Measurements from ENCODE around the gene TMEM184A.

Gene TMEM184A

DNA sequence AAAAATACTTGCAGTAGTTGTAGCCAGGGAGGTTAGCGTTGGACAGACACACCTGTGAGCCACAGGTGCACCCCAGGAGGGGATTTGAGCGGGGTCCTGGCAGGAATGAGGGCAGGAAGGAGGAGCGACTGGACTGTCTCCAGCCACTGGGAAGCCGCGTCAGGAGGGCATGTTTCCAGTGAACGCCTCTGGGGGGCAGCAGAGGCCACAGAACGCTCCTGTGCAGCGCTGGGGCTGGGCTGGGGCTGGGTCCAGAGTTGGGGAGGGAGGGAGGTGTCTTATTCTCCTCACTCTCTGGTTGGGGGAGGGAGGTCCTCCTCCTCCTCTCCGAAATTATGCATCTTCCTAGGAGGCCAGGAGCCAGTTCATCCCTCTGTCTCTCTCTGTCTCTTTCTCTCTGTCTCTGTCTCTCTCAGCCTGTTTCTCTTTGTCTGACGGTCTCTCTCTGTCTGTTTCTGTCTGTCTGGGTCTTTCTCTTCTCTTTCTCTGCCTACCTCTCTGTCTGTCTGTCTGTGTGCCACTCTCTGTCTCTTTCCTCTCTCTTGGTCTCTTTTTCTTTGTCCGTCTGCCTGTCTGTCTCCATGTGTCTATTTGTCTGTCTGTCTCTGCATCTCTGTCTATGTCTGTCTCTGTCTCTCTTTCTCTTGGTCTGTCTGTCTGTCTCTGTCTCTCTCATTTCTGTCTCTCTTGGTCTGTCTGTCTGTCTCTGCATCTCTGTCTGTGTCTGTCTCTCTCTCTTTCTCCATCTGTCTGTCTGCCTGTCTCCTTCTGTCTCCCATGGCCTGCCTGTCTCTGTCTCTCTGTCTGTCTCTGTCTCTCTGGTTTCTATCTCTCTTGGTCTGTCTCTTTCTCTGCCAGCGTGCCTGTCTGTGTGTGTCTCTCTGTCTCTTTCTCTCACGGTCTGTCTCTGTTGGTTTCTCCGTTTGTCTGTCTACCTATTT lies 23.7 kb upstream of the TMEM184A start:
- Histone ChIP-seq H3K4me2 (ENCODE audit: low read length) (peak overlapping the region; percentile 48), H3K9ac (ENCODE audit: low read length) (no peak overlapping the region)

DNA sequence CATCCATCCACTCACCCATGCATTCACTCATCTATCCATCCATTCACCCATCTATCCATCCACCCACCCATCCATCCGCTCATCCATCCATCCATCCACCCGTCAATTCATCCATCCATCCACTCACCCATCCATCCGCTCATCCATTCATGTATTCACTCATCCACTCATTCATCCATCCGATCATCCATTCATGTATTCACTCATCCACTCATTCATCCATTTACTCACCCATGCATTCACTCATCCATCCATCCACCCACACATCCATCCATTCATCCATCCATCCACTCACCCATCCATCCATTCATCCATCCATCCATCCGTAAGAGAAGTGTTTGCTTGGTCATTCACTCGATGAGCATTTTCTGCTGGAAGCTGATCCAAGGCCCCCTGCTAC lies 22.5 kb upstream of the TMEM184A start:
- Histone ChIP-seq H4K20me1 (ENCODE audit: insufficient read depth, low read length) (no peaks in the 10 kb centered on the region), H2AFZ (ENCODE audit: low read depth, low read length) (no peak overlapping the region), H3K4me3 (ENCODE audit: low read length) (no peak overlapping the region), H3K9ac (ENCODE audit: low read length) (no peak overlapping the region), H3K4me1 (ENCODE audit: low read length) (peaks cover 3% of the 10 kb centered on the region; the same call in 1 of the 2 replicates), H3K27me3 (ENCODE audit: low read depth, low read length) (no peaks in the 10 kb centered on the region), H3K4me2 (ENCODE audit: low read length) (no peak overlapping the region), H3K27ac (ENCODE audit: low read length) (no peak overlapping the region), H3K79me2 (ENCODE audit: low read length) (no peaks in the 10 kb centered on the region), H3K36me3 (replicated peaks; ENCODE audit: low read depth, low read length) (no peaks in the 10 kb centered on the region), H3K9me3 (ENCODE audit: insufficient read depth, low read length) (no peaks in the 10 kb centered on the region)
- TF ChIP-seq EZH2phosphoT487 (IDR thresholded peaks at IDR 0.05; ENCODE audit: low read depth): no peak
- TF ChIP-seq, protein P1, sequence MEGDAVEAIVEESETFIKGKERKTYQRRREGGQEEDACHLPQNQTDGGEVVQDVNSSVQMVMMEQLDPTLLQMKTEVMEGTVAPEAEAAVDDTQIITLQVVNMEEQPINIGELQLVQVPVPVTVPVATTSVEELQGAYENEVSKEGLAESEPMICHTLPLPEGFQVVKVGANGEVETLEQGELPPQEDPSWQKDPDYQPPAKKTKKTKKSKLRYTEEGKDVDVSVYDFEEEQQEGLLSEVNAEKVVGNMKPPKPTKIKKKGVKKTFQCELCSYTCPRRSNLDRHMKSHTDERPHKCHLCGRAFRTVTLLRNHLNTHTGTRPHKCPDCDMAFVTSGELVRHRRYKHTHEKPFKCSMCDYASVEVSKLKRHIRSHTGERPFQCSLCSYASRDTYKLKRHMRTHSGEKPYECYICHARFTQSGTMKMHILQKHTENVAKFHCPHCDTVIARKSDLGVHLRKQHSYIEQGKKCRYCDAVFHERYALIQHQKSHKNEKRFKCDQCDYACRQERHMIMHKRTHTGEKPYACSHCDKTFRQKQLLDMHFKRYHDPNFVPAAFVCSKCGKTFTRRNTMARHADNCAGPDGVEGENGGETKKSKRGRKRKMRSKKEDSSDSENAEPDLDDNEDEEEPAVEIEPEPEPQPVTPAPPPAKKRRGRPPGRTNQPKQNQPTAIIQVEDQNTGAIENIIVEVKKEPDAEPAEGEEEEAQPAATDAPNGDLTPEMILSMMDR (IDR thresholded peaks at IDR 0.05; ENCODE audit: low read depth, low read length): no peak

More for the DNA sequence above, 23.7 kb upstream of the TMEM184A start:
- Histone ChIP-seq H3K27me3 (ENCODE audit: low read depth, low read length) (no peaks in the 10 kb centered on the region), H3K79me2 (ENCODE audit: low read length) (no peaks in the 10 kb centered on the region), H3K27ac (ENCODE audit: low read length) (no peak overlapping the region), H2AFZ (ENCODE audit: low read depth, low read length) (peak overlapping the region; percentile 52; the same call in 1 of the 2 replicates), H3K4me3 (ENCODE audit: low read length) (no peak overlapping the region), H3K4me1 (ENCODE audit: low read length) (peaks cover 3% of the 10 kb centered on the region; the same call in 1 of the 2 replicates), H3K36me3 (replicated peaks; ENCODE audit: low read depth, low read length) (no peaks in the 10 kb centered on the region), H3K9me3 (ENCODE audit: insufficient read depth, low read length) (no peaks in the 10 kb centered on the region), H4K20me1 (ENCODE audit: insufficient read depth, low read length) (no peaks in the 10 kb centered on the region)
- no peak for TF ChIP-seq EZH2phosphoT487 (IDR thresholded peaks at IDR 0.05; ENCODE audit: low read depth)
- TF ChIP-seq, protein P1 (IDR thresholded peaks at IDR 0.05; ENCODE audit: low read depth, low read length): peak; percentile 66

DNA sequence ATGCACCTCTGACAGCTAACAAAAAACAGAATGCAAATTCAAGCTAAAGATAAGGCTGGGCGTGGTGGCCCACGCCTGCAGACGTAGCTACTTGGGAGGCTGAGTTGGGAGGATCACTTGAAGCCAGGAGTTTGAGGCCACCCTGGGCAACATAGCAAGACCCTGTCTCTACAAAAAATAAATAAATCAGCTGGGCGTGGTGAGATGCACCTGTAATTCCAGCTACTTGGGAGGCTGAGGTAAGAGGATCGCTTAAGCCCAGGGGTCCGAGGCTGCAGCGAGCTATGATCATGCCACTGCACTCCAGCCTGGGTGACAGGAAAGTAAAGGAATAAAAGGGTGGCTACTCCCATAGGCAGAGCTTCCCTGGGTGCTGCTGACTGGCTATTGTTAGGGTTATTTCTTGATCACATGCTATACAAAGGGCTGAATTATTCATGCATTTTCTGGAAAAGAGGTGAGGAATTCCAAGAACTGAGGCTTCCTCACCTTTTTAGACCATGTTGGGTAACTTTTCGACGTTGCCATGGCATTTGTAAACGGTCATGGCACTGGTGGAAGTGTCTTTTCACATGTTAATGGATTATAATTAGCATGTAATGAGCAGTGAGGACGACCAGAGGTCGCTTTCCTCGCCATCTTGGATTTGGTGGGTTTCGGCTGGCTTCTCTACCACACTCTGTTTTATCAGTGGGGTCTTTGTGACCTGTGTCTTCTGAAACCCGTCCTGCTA lies 20.7 kb upstream of the TMEM184A start:
- Histone ChIP-seq H2AFZ (ENCODE audit: low read depth, low read length) (no peak overlapping the region), H3K27ac (ENCODE audit: low read length) (no peak overlapping the region), H3K79me2 (ENCODE audit: low read length) (no peaks in the 10 kb centered on the region), H3K9me3 (ENCODE audit: insufficient read depth, low read length) (no peaks in the 10 kb centered on the region), H3K36me3 (replicated peaks; ENCODE audit: low read depth, low read length) (no peaks in the 10 kb centered on the region), H3K4me3 (ENCODE audit: low read length) (no peak overlapping the region), H4K20me1 (ENCODE audit: insufficient read depth, low read length) (no peaks in the 10 kb centered on the region), H3K4me1 (ENCODE audit: low read length) (peaks cover 3% of the 10 kb centered on the region; the same call in 1 of the 2 replicates), H3K4me2 (ENCODE audit: low read length) (no peak overlapping the region), H3K9ac (ENCODE audit: low read length) (no peak overlapping the region), H3K27me3 (ENCODE audit: low read depth, low read length) (no peaks in the 10 kb centered on the region)
- no peak for TF ChIP-seq EZH2phosphoT487 (IDR thresholded peaks at IDR 0.05; ENCODE audit: low read depth)
- TF ChIP-seq, protein P1 (IDR thresholded peaks at IDR 0.05; ENCODE audit: low read depth, low read length): no peak

DNA sequence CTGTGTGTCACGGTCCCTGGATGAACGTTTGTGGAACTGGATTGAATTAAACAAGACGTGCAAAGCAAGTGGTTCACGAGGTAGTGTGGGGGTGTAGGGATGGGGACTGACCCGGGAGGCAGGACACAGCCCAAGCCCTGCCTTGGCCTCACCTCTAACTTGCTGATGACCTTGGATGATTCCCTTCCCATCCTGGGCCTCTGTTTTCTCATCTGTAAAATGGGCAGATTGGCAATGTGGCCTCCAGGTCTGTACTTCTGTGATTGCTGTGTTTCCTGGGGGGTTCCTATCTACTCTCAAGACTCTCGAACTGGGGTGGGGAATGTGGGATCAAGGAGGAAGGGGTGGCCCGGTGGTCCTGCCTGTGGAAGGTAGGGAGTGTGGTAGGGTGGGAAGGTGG lies 19.8 kb upstream of the TMEM184A start:
- no peak overlapping the region for H3K4me2 ChIP-seq (ENCODE audit: low read length)
- no peak overlapping the region for H2AFZ ChIP-seq (ENCODE audit: low read depth, low read length)
- no peak overlapping the region for H3K9ac ChIP-seq (ENCODE audit: low read length)
- H3K36me3 ChIP-seq (replicated peaks; ENCODE audit: low read depth, low read length): no peaks in the 10 kb centered on the region
- H3K4me3 ChIP-seq (ENCODE audit: low read length): no peak overlapping the region
- H3K4me1 ChIP-seq (ENCODE audit: low read length): peaks cover 7% of the 10 kb centered on the region
- TF ChIP-seq, protein P1 (IDR thresholded peaks at IDR 0.05; ENCODE audit: low read depth, low read length): no peak
- no peak for TF ChIP-seq EZH2phosphoT487 (IDR thresholded peaks at IDR 0.05; ENCODE audit: low read depth)
- no peaks in the 10 kb centered on the region for H4K20me1 ChIP-seq (ENCODE audit: insufficient read depth, low read length)
- no peak overlapping the region for H3K27ac ChIP-seq (ENCODE audit: low read length)
- H3K79me2 ChIP-seq (ENCODE audit: low read length): peaks cover 3% of the 10 kb centered on the region; the same call in 1 of the 2 replicates
- H3K27me3 ChIP-seq (ENCODE audit: low read depth, low read length): no peaks in the 10 kb centered on the region
- no peaks in the 10 kb centered on the region for H3K9me3 ChIP-seq (ENCODE audit: insufficient read depth, low read length)
